Uterus (tissue), 4 donors: ENCODE data around the gene SIT1. TPM values are rescaled to one million over a fixed set of nuclear protein-coding genes. Genes with fewer than 3 reads are reported as not detected.

ENCODE experiments used
- DNase-seq, 2 donors: peaks; one replicate each; pipeline ENCODE4 v3.0.0-alpha.2; 2019 to 2020
- H3K27ac ChIP-seq, 2 donors: fragments of 200-600 bp; sonication (generic); 1 replicate in 1 of 2; 2 replicates in 1 of 2; pipeline ENCODE4 v1.5.1; 2016 to 2018
- H3K27me3 ChIP-seq, 2 donors: fragments of 200-600 bp; sonication (generic); one replicate each; pipeline ENCODE4 v1.5.1; 2018 to 2019; ENCODE audit warnings: control low read depth in 1 of 2
- H3K36me3 ChIP-seq, 2 donors: fragments of 200-600 bp; sonication (generic); one replicate each; pipeline ENCODE4 v1.5.1; 2019; ENCODE audit warnings: control low read depth in 1 of 2
- H3K4me1 ChIP-seq, 2 donors: fragments of 200-600 bp; sonication (generic); one replicate each; pipeline ENCODE4 v1.5.1; 2018 to 2019; ENCODE audit warnings: control low read depth in 1 of 2
- H3K4me3 ChIP-seq, 2 donors: fragments of 200-600 bp; sonication (generic); 1 replicate in 1 of 2; 2 replicates in 1 of 2; pipeline ENCODE4 v1.5.1; 2018 to 2019; ENCODE audit warnings: mild to moderate bottlenecking in 1 of 2
- H3K9me3 ChIP-seq, 2 donors: fragments of 200-600 bp; sonication (generic); one replicate each; pipeline ENCODE4 v1.5.1; 2019; ENCODE audit warnings: control low read depth in 1 of 2
- POLR2A ChIP-seq, 2 donors: fragments of 450-650 bp; IDR thresholded peaks; one replicate each; pipeline ENCODE4 v1.6.1; 2016; ENCODE audit warnings: antibody characterized with exemption in 2 of 2, mild to moderate bottlenecking in 1 of 2, moderate library complexity in 1 of 2
- intact Hi-C: fragments of 100-400 bp; cut with DNase I; formaldehyde crosslinking; loops from one replicate; pipeline ENCODE4 v1.15.1; 2023; ENCODE audit warnings: low total_unique reads
- total RNA-seq, 4 donors: library from RNA; depleted of rRNA in 3 of 4; stranded (reverse); fragments of >200 nt in 3 of 4; gene quantifications; one replicate each; pipeline versions ENCODE4 v1.1.0 to v1.2.4, GENCODE V29; 2014 to 2023
- TF ChIP-seq, protein P1 (sequence below), 4 experiments: fragments of 200-600 bp in 2 of 4; fragments of 450-650 bp in 2 of 4; sonication (generic) in 2 of 4; IDR thresholded peaks; one replicate each; pipeline ENCODE4 v1.5.1; 2016 to 2019; ENCODE audit warnings: antibody characterized with exemption in 4 of 4, mild to moderate bottlenecking in 2 of 4, moderate library complexity in 1 of 4
- donor health status: DM: yes; HTN: yes; CAD: no.

SIT1 gene
- total RNA-seq, 4 donors from 2014 or later, result 0.21 to 0.51 TPM; not detected in 2

DNA sequence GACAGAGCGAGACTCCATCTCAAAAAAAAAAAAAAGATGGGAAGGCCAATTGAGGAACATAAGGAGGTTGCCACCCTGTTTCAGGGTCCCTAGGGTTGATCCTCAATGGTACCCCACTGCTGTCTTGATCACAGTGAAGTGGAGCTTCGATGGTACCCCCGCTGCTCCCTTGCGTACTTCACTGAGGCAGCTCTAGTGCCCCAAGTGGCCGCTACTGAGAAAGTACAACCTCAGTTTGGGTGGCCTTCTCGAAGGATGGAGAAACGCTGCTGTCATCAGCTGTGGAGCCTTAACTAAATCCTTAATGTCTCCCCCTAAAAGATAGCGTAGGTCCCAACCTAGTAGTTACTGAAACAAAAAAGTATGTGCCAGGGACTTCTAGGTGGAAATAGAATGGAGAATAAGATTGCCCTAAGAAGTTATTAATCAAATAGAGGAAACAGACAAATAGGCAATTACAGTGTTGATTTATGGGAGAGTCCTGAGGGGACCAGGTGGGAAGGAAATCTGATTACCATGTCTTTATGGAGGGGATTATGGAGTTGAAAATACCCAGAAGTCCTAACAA is 39.4 kb downstream of the SIT1 start:
- H3K4me3 ChIP-seq, result no peak overlapping the region
- H3K36me3 ChIP-seq, result no peaks in the 10 kb centered on the region
- no peak for TF ChIP-seq POLR2A (IDR thresholded peaks at IDR 0.05)
- TF ChIP-seq, protein P1, sequence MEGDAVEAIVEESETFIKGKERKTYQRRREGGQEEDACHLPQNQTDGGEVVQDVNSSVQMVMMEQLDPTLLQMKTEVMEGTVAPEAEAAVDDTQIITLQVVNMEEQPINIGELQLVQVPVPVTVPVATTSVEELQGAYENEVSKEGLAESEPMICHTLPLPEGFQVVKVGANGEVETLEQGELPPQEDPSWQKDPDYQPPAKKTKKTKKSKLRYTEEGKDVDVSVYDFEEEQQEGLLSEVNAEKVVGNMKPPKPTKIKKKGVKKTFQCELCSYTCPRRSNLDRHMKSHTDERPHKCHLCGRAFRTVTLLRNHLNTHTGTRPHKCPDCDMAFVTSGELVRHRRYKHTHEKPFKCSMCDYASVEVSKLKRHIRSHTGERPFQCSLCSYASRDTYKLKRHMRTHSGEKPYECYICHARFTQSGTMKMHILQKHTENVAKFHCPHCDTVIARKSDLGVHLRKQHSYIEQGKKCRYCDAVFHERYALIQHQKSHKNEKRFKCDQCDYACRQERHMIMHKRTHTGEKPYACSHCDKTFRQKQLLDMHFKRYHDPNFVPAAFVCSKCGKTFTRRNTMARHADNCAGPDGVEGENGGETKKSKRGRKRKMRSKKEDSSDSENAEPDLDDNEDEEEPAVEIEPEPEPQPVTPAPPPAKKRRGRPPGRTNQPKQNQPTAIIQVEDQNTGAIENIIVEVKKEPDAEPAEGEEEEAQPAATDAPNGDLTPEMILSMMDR (IDR thresholded peaks at IDR 0.05), result peak; percentile 31 to 65 (median 46)
- no peaks in the 10 kb centered on the region for H3K4me1 ChIP-seq
- intact Hi-C loops, result no loop called here
- no peaks in the 10 kb centered on the region for H3K9me3 ChIP-seq
- peak in 1 of 2 donors; percentile 50 for DNase-seq
- no peaks in the 10 kb centered on the region for H3K27me3 ChIP-seq
- no peak overlapping the region for H3K27ac ChIP-seq

DNA sequence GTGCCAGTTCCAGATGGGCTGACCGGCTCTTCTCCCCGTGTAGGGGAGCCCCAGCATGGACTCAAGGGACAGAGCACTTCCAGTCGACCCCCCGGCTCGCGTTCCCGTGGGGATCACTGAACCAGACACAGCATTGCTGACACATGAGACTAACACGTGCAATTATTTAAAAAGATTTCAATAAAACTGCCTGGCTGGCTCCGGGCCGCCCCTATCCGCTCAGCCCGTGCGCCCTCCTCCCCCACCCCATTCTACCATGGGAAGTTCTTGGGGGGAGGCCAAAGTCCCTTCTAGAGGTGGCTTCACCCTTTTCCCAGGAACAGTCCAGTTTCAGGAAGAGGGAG is 40.9 kb downstream of the SIT1 start:
- no peak overlapping the region for H3K27ac ChIP-seq
- no peak overlapping the region for H3K4me3 ChIP-seq
- no peaks in the 10 kb centered on the region for H3K36me3 ChIP-seq
- intact Hi-C loops, result no loop called here
- TF ChIP-seq, protein P1 (IDR thresholded peaks at IDR 0.05), result no peak
- no peak for TF ChIP-seq POLR2A (IDR thresholded peaks at IDR 0.05)
- no peaks in the 10 kb centered on the region for H3K9me3 ChIP-seq
- DNase-seq, result no peak
- H3K27me3 ChIP-seq, result no peaks in the 10 kb centered on the region
- no peaks in the 10 kb centered on the region for H3K4me1 ChIP-seq

DNA sequence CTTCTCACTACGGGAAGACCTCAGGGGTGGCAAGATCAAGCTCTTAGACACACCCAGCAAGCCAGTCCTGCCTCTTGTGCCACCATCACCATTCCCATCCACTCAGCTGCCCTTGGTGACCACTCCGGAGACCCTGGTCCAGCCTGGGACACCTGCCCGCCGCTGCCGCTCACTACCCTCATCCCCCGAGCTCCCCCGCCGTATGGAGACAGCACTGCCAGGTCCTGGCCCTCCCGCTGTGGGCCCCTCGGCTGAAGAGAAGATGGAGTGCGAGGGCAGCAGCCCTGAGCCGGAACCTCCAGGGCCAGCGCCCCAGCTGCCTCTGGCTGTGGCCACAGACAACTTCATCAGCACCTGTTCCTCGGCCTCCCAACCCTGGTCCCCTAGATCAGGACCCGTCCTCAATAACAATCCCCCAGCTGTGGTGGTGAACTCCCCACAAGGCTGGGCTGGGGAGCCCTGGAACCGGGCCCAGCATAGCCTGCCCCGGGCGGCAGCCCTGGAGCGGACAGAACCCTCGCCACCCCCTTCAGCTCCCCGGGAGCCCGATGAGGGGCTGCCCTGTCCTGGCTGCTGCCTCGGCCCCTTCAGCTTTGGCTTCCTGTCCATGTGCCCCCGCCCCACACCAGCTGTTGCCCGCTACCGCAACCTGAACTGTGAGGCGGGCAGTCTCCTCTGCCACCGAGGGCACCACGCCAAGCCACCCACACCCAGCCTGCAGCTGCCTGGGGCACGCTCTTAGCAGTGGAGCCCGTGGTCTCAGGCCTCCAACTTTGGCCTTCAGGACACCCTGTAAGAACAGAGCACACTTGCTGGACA is 41.5 kb downstream of the SIT1 start:
- TF ChIP-seq, protein P1 (IDR thresholded peaks at IDR 0.05), result no peak
- TF ChIP-seq POLR2A (IDR thresholded peaks at IDR 0.05), result no peak
- no peaks in the 10 kb centered on the region for H3K36me3 ChIP-seq
- H3K27ac ChIP-seq, result no peak overlapping the region
- H3K4me1 ChIP-seq, result no peaks in the 10 kb centered on the region
- DNase-seq, result peak in 1 of 2 donors; percentile 16
- H3K9me3 ChIP-seq, result no peaks in the 10 kb centered on the region
- H3K4me3 ChIP-seq, result no peak overlapping the region
- intact Hi-C loops, result no loop called here
- H3K27me3 ChIP-seq, result no peaks in the 10 kb centered on the region

DNA sequence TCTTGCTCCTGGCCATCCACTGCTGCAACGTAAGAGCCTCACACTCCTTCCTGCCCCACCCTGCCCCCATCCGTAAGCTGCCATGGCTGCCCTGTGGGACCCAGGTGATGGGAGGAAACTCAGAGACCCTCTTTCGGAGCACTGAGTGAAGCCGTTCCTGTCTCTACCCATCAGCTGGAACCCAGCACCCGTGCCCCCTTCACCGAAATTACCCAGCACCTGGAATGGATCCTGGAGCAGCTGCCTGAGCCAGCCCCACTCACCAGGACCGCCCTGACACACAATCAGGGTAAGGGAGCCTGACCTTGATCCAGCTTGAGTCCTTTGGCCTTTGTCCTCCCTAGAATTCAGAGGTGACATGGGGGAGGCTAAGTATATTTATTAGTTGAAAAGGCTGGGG is 42.5 kb downstream of the SIT1 start:
- no peak for DNase-seq
- intact Hi-C loops, result no loop called here

DNA sequence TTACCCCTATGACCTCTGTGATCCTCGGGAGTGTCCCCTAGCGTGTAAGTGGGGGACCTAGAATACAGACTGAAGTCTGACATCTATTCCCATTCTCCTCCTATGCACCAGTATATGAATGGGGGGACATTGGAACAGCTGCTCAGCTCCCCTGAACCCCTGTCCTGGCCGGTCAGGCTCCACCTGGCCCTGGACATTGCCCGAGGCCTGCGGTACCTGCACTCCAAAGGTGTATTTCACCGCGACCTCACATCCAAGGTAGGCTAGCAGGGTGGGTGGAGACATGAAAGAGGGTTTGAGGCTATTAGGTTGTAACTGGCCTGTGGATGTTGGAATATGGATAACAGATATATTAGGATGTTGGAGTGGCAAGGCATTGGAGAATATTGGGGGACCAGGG is 44.0 kb downstream of the SIT1 start:
- Histone ChIP-seq H3K36me3 (no peaks in the 10 kb centered on the region), H3K4me3 (no peak overlapping the region), H3K9me3 (no peaks in the 10 kb centered on the region), H3K27me3 (no peaks in the 10 kb centered on the region), H3K27ac (peak overlapping the region in 1 of 2 donors; percentile 3), H3K4me1 (no peaks in the 10 kb centered on the region)
- DNase-seq, result no peak
- TF ChIP-seq POLR2A (IDR thresholded peaks at IDR 0.05), result no peak
- TF ChIP-seq, protein P1 (IDR thresholded peaks at IDR 0.05), result no peak
- intact Hi-C loops, result no loop called here

More for the DNA sequence above, 42.5 kb downstream of the SIT1 start:
- no peaks in the 10 kb centered on the region for H3K9me3 ChIP-seq
- H3K4me3 ChIP-seq, result no peak overlapping the region
- no peak for TF ChIP-seq POLR2A (IDR thresholded peaks at IDR 0.05)
- TF ChIP-seq, protein P1 (IDR thresholded peaks at IDR 0.05), result no peak
- no peaks in the 10 kb centered on the region for H3K36me3 ChIP-seq
- H3K4me1 ChIP-seq, result no peaks in the 10 kb centered on the region
- H3K27ac ChIP-seq, result no peak overlapping the region
- no peaks in the 10 kb centered on the region for H3K27me3 ChIP-seq
